H1 (cell line): ENCODE results near the gene OPRD1.

Experiments
- CREB1 ChIP-seq: IDR thresholded peaks from 2 replicates; pipeline ENCODE4 v1.6.1; 2012; ENCODE audit warnings: inconsistent platforms
- CTCF ChIP-seq, 3 experiments: IDR thresholded peaks; 1 replicate in 2 of 3; 2 replicates in 1 of 3; pipeline versions ENCODE4 v1.5.1 to v1.6.1; 2011; ENCODE audit warnings: low read length in 3 of 3, mild to moderate bottlenecking in 3 of 3, inconsistent platforms in 2 of 3, low read depth in 1 of 3, moderate library complexity in 1 of 3; ENCODE audit not compliant: insufficient read depth in 1 of 3; ENCODE audit errors: control extremely low read depth in 1 of 3
- EGR1 ChIP-seq: IDR thresholded peaks from 2 replicates; pipeline ENCODE4 v1.6.1; 2011; ENCODE audit warnings: low read depth, low read length, borderline replicate concordance
- JUN ChIP-seq: IDR thresholded peaks from 2 replicates; pipeline ENCODE4 v1.6.1; 2011; ENCODE audit warnings: low read depth, mild to moderate bottlenecking, improper control_type of control experiment, low read length
- KDM1A ChIP-seq: fragments of 200-600, 300-600 bp; sonication (generic); IDR thresholded peaks from 2 replicates; pipeline ENCODE4 v1.7.1; 2016; ENCODE audit warnings: mild to moderate bottlenecking, low read length, borderline replicate concordance
- POLR2A ChIP-seq, 2 experiments: IDR thresholded peaks; 1 replicate in 1 of 2; 2 replicates in 1 of 2; pipeline ENCODE4 v1.6.1; 2011; ENCODE audit warnings: low read depth in 2 of 2, low read length in 2 of 2, mild to moderate bottlenecking in 2 of 2; ENCODE audit errors: control extremely low read depth in 1 of 2
- RXRA ChIP-seq: IDR thresholded peaks from 2 replicates; pipeline ENCODE4 v1.6.1; 2011; ENCODE audit warnings: low read depth, mild to moderate bottlenecking, low read length, moderate library complexity; ENCODE audit not compliant: insufficient read depth
- SAP30 ChIP-seq: fragments of 300-600 bp; sonication (generic); IDR thresholded peaks from 2 replicates; pipeline ENCODE4 v1.7.1; 2012; ENCODE audit warnings: low read length, moderate library complexity, mild to moderate bottlenecking, inconsistent platforms; ENCODE audit not compliant: insufficient read depth, insufficient replicate concordance

- TF ChIP-seq JUN, result no peak
- TF ChIP-seq CTCF (IDR thresholded peaks at IDR 0.05; ENCODE audit: control extremely low read depth in 1 of 3, insufficient read depth in 1 of 3, low read depth in 1 of 3, low read length in 3 of 3), result no peak
- TF ChIP-seq CREB1, result no peak
- no peak for TF ChIP-seq RXRA
- TF ChIP-seq POLR2A (IDR thresholded peaks at IDR 0.05; ENCODE audit: control extremely low read depth in 1 of 2, low read depth in 2 of 2, low read length in 2 of 2), result no peak
- TF ChIP-seq KDM1A, result no peak
- TF ChIP-seq SAP30, result no peak
- no peak for TF ChIP-seq EGR1
Measured at GRCh38 chr1:28890435-28890834, 78.5 kb downstream of the OPRD1 start.
